Activated CD4-positive, alpha-beta T cell treated with anti-CD3 and anti-CD28 coated beads, Interleukin-2, amount 10 ng/mL, durations not matched to agents 24 days and 14 days (primary cell): ENCODE data around the gene HMCES. TPM values are rescaled to one million over a fixed set of nuclear protein-coding genes. Genes with fewer than 3 reads are reported as not detected.
"Not testable (repeated sequence)": the region's sequence is repeated elsewhere in the genome, so short reads cannot be mapped to it uniquely, and the experiment has no call there.

ENCODE experiments used
- DNase-seq: peaks from one replicate; pipeline ENCODE4 v3.0.0; 2022
- H3K27ac Mint-ChIP-seq: one replicate; pipeline ENCODE4 v1.8.0; 2022; ENCODE audit warnings: mild to moderate bottlenecking, mixed read lengths
- H3K27me3 Mint-ChIP-seq: one replicate; pipeline ENCODE4 v1.8.0; 2022; ENCODE audit warnings: mixed read lengths
- H3K36me3 Mint-ChIP-seq: one replicate; pipeline ENCODE4 v1.8.0; 2022; ENCODE audit warnings: low read depth, mild to moderate bottlenecking, mixed read lengths
- H3K4me1 Mint-ChIP-seq: one replicate; pipeline ENCODE4 v1.8.0; 2021; ENCODE audit warnings: mixed read lengths
- H3K4me3 Mint-ChIP-seq: one replicate; pipeline ENCODE4 v1.8.0; 2022; ENCODE audit warnings: mild to moderate bottlenecking, moderate library complexity, mixed read lengths
- H3K9me3 Mint-ChIP-seq: one replicate; pipeline ENCODE4 v1.8.0; 2021; ENCODE audit warnings: mixed read lengths
- intact Hi-C: fragments of 100-400 bp; cut with micrococcal nuclease; formaldehyde crosslinking; loops from one replicate; pipeline ENCODE4 v1.15.1; 2023
- total RNA-seq: library from RNA; stranded (reverse); gene quantifications from 2 replicates; pipeline ENCODE4 v1.2.3, GENCODE V29; 2022

Gene HMCES
- total RNA-seq, 1 donor from 2014 or later, result 62.6 TPM

GRCh38 chr3:129323651-129324294 lies 45.1 kb downstream of the HMCES start:
- DNase-seq, result peak; percentile 65
- Mint-ChIP-seq H3K27ac (no peak overlapping the region), H3K27me3 (no peaks in the 10 kb centered on the region), H3K36me3 (no peaks in the 10 kb centered on the region), H3K9me3 (no peaks in the 10 kb centered on the region), H3K4me1 (no peaks in the 10 kb centered on the region), H3K4me3 (no peak overlapping the region)
- intact Hi-C loops, result no loop called here

GRCh38 chr3:129324855-129325254 lies 46.2 kb downstream of the HMCES start:
- Mint-ChIP-seq H3K9me3 (no peaks in the 10 kb centered on the region), H3K4me3 (no peak overlapping the region), H3K4me1 (no peaks in the 10 kb centered on the region), H3K36me3 (no peaks in the 10 kb centered on the region), H3K27ac (no peak overlapping the region), H3K27me3 (no peaks in the 10 kb centered on the region)
- intact Hi-C loops, result no loop called here
- no peak for DNase-seq

GRCh38 chr3:129325383-129325782 lies 46.7 kb downstream of the HMCES start:
- no peak overlapping the region for H3K27ac Mint-ChIP-seq
- no peaks in the 10 kb centered on the region for H3K36me3 Mint-ChIP-seq
- peaks cover 2% of the 10 kb centered on the region for H3K27me3 Mint-ChIP-seq
- H3K4me1 Mint-ChIP-seq, result no peaks in the 10 kb centered on the region
- DNase-seq, result no peak
- H3K9me3 Mint-ChIP-seq, result no peaks in the 10 kb centered on the region
- no peak overlapping the region for H3K4me3 Mint-ChIP-seq
- intact Hi-C loops, result no loop called here

GRCh38 chr3:129326138-129326537 lies 47.5 kb downstream of the HMCES start:
- DNase-seq, result no peak
- H3K4me1 Mint-ChIP-seq, result no peaks in the 10 kb centered on the region
- H3K27me3 Mint-ChIP-seq, result peaks cover 4% of the 10 kb centered on the region
- H3K9me3 Mint-ChIP-seq, result no peaks in the 10 kb centered on the region
- H3K27ac Mint-ChIP-seq, result no peak overlapping the region
- H3K36me3 Mint-ChIP-seq, result no peaks in the 10 kb centered on the region
- no peak overlapping the region for H3K4me3 Mint-ChIP-seq
- intact Hi-C loops, result no loop called here

GRCh38 chr3:129326595-129326994 lies 47.9 kb downstream of the HMCES start:
- DNase-seq, result no peak
- H3K9me3 Mint-ChIP-seq, result no peaks in the 10 kb centered on the region
- intact Hi-C loops, result no loop called here
- no peaks in the 10 kb centered on the region for H3K4me1 Mint-ChIP-seq
- H3K27me3 Mint-ChIP-seq, result peaks cover 6% of the 10 kb centered on the region
- H3K36me3 Mint-ChIP-seq, result no peaks in the 10 kb centered on the region
- no peak overlapping the region for H3K4me3 Mint-ChIP-seq
- no peak overlapping the region for H3K27ac Mint-ChIP-seq

GRCh38 chr3:129327510-129327909 lies 48.8 kb downstream of the HMCES start:
- peaks cover 7% of the 10 kb centered on the region for H3K27me3 Mint-ChIP-seq
- intact Hi-C loops, result no loop called here
- H3K4me3 Mint-ChIP-seq, result no peak overlapping the region
- no peak for DNase-seq
- H3K27ac Mint-ChIP-seq, result no peak overlapping the region
- no peaks in the 10 kb centered on the region for H3K4me1 Mint-ChIP-seq
- H3K9me3 Mint-ChIP-seq, result no peaks in the 10 kb centered on the region
- H3K36me3 Mint-ChIP-seq, result no peaks in the 10 kb centered on the region

GRCh38 chr3:129329858-129330257 lies 51.2 kb downstream of the HMCES start:
- intact Hi-C loops, result no loop called here
- Mint-ChIP-seq H3K27me3 (peaks cover 7% of the 10 kb centered on the region), H3K27ac (no peak overlapping the region), H3K9me3 (no peaks in the 10 kb centered on the region), H3K4me1 (no peaks in the 10 kb centered on the region), H3K36me3 (no peaks in the 10 kb centered on the region), H3K4me3 (no peak overlapping the region)
- DNase-seq, result no peak

GRCh38 chr3:129330409-129330808 lies 51.7 kb downstream of the HMCES start:
- Mint-ChIP-seq H3K27me3 (peaks cover 7% of the 10 kb centered on the region), H3K27ac (no peak overlapping the region), H3K4me1 (no peaks in the 10 kb centered on the region), H3K9me3 (no peaks in the 10 kb centered on the region), H3K36me3 (no peaks in the 10 kb centered on the region), H3K4me3 (no peak overlapping the region)
- no peak for DNase-seq
- intact Hi-C loops, result no loop called here

- intact Hi-C loops, result no loop called here
- Mint-ChIP-seq H3K4me1 (no peaks in the 10 kb centered on the region), H3K36me3 (no peaks in the 10 kb centered on the region), H3K27ac (no peak overlapping the region), H3K27me3 (peaks cover 9% of the 10 kb centered on the region), H3K9me3 (no peaks in the 10 kb centered on the region), H3K4me3 (no peak overlapping the region)
- no peak for DNase-seq
Observed at GRCh38 chr3:129333891-129334290, 55.2 kb downstream of the HMCES start.

GRCh38 chr3:129336093-129336706 lies 57.5 kb downstream of the HMCES start:
- no peaks in the 10 kb centered on the region for H3K9me3 Mint-ChIP-seq
- no peak for DNase-seq
- intact Hi-C loops, result no loop called here
- H3K27me3 Mint-ChIP-seq, result peaks cover 5% of the 10 kb centered on the region
- H3K36me3 Mint-ChIP-seq, result no peaks in the 10 kb centered on the region
- H3K4me1 Mint-ChIP-seq, result no peaks in the 10 kb centered on the region
- no peak overlapping the region for H3K4me3 Mint-ChIP-seq
- no peak overlapping the region for H3K27ac Mint-ChIP-seq

GRCh38 chr3:129337719-129338118 lies 59.0 kb downstream of the HMCES start:
- H3K27ac Mint-ChIP-seq, H3K4me3 Mint-ChIP-seq, DNase-seq, H3K4me1 Mint-ChIP-seq, H3K9me3 Mint-ChIP-seq, intact Hi-C loops, H3K27me3 Mint-ChIP-seq, H3K36me3 Mint-ChIP-seq: not testable (repeated sequence)

- H3K4me1 Mint-ChIP-seq, H3K36me3 Mint-ChIP-seq, H3K9me3 Mint-ChIP-seq, H3K4me3 Mint-ChIP-seq, DNase-seq, intact Hi-C loops, H3K27ac Mint-ChIP-seq: not testable (repeated sequence)
- H3K27me3 Mint-ChIP-seq, result peaks cover 11% of the 10 kb centered on the region
Observed at GRCh38 chr3:129339186-129339585, 60.5 kb downstream of the HMCES start.

GRCh38 chr3:129339833-129340232 lies 61.2 kb downstream of the HMCES start:
- DNase-seq, H3K27ac Mint-ChIP-seq, H3K4me1 Mint-ChIP-seq, H3K9me3 Mint-ChIP-seq, H3K36me3 Mint-ChIP-seq, intact Hi-C loops, H3K4me3 Mint-ChIP-seq: not testable (repeated sequence)
- H3K27me3 Mint-ChIP-seq, result peaks cover 13% of the 10 kb centered on the region

- Mint-ChIP-seq H3K27ac (no peak overlapping the region), H3K9me3 (no peaks in the 10 kb centered on the region), H3K4me3 (no peak overlapping the region), H3K36me3 (no peaks in the 10 kb centered on the region), H3K4me1 (peaks cover 4% of the 10 kb centered on the region), H3K27me3 (peaks cover 24% of the 10 kb centered on the region)
- intact Hi-C loops, result no loop called here
- DNase-seq, result no peak
Observed at GRCh38 chr3:129341331-129342141, 62.9 kb downstream of the HMCES start.
